HG02981 (cell line): Measurements from ENCODE around the gene RAB4A.

ENCODE experiments used
- ATAC-seq: cut with Tn5 transposase; IDR thresholded peaks from one replicate; pipeline ENCODE4 v1.9.1; 2021; ENCODE audit warnings: mild to moderate bottlenecking, moderate library complexity; ENCODE audit not compliant: unreplicated experiment

Gene RAB4A

DNA sequence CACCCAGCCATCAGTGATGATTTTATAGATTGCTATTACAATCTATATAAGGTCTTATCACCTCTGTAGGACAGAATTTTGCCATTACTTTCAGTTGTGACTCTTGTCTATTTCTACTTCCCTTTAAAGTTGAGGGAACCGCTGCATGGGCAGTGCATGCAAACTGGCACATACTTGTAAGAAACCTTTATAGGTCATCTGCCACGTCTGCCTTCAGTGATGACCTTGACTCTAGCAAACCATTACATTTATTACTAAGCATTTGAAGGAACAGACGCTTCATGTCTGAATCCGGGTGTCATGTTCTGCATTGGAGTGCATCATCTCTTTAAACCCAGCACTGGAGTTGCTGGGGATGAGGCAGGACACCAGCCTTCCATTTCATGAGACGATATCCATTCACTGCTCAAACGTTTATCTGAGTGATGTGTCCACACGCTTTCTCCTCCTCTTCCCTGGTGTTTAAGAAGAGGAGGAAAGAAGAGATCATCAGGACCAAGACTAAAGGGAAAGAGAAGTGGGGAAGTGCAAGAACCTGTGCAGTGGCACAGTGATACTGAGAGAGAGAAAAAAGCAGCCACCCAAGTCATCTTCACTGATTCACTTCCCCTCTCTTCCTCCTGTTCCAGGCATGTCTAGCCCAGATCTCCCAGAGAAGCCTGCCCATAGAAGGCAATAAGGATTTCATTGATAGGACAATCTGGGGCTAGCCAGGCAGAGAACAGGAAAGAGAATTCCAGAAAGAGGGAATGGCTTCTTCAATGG is 57.9 kb downstream of the RAB4A start:
- ATAC-seq = no peak

GRCh38 chr1:229334269-229334668 is 63.4 kb downstream of the RAB4A start:
- no peak for ATAC-seq

GRCh38 chr1:229334716-229335115 is 63.8 kb downstream of the RAB4A start:
- ATAC-seq = no peak

DNA sequence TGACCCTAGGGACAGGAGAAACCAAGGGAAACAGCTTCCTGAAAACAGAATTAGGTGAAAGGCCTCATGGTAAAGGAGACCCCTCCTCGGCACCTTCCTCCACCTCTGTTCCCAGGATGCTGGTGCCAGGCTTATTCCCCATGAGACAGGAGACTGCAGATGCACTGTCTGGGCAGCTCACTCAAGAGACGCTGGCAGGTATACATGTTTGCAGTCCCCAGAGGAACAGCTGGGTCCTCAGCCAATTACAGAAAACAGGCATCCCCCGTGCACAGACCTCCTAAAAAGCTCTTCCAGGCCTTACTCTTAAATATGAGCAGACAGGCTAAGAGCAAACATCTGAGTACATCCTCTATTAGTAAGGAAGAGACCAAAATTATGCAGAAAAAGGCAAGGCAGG is 65.4 kb downstream of the RAB4A start:
- no peak for ATAC-seq

DNA sequence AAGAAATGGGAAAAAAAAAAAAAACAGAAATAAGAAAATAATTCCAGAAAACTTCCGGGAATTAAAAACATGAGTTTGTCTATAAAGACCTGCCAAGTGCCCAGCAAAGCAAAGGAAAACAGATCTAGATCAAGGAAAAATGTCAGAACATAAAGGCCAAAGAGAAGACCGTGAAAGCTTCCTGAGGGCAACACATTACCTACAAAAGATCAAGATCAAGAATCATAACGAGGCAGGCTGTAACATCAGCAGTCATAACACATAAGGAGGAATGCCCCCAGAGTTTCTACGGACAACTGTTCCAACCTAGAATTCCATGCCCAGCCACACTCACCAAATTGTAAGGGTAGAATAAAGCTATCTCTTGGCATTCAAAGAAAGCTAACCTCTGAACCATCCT is 68.2 kb downstream of the RAB4A start:
- ATAC-seq = no peak

- ATAC-seq = no peak
Measured at GRCh38 chr1:229339520-229339919, 68.6 kb downstream of the RAB4A start.

GRCh38 chr1:229340496-229340895 is 69.6 kb downstream of the RAB4A start:
- no peak for ATAC-seq

- peak; percentile 64 for ATAC-seq
Measured at GRCh38 chr1:229341774-229342655, 71.1 kb downstream of the RAB4A start.

DNA sequence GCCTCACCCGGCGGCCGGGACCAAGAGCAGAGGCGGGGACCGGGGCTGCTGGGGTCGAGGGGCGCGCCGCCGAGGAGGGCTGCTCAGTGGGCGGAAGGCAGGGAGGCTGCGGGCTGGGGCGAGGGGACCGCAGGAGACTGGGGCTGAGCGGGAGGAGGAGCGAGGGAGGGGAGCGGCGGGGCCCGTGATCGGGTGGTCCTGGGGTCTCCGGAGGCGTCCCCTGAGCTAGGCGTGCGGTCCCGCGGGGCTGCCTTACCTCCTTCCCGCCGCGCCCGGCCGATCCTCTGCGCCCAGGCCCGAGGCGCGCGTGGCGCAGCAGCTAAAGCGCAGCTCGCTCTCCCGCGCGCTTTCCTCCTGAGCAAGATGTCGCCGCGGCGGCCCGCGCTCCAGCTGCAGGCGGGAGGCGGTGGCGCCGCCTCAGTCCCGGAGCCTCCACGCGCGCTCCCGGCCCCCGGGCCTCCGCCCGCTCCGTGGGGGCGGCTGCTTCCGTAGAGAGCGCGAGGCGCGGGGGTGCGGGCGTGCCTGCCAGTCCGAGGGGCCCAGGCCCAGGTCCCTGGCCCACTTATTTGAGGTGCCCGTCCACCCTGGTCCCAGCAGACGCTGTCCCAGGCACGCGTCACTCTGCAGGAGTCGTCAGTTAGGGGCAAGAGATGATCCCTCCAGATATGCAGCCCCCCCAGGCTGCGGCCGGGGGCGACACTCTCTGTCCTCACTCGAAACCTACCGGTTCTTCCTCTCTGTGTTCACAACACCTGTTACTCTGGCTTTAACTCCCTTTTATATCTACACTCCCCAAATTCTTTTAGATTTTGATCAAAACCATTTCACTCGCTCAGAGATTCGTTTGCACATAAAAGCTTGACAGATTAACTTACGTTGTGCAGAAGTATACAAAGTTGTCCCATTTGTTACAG is 72.0 kb downstream of the RAB4A start, which contains the start of gene CCSAP:
Gene CCSAP (minus strand): TSS at position 392 of the 914 bp plus-strand sequence. CDS start 582 bp downstream, outside the sequence.
- ATAC-seq = peak; percentile 23

- no peak for ATAC-seq
Measured at GRCh38 chr1:229344139-229344538, 73.2 kb downstream of the RAB4A start.

DNA sequence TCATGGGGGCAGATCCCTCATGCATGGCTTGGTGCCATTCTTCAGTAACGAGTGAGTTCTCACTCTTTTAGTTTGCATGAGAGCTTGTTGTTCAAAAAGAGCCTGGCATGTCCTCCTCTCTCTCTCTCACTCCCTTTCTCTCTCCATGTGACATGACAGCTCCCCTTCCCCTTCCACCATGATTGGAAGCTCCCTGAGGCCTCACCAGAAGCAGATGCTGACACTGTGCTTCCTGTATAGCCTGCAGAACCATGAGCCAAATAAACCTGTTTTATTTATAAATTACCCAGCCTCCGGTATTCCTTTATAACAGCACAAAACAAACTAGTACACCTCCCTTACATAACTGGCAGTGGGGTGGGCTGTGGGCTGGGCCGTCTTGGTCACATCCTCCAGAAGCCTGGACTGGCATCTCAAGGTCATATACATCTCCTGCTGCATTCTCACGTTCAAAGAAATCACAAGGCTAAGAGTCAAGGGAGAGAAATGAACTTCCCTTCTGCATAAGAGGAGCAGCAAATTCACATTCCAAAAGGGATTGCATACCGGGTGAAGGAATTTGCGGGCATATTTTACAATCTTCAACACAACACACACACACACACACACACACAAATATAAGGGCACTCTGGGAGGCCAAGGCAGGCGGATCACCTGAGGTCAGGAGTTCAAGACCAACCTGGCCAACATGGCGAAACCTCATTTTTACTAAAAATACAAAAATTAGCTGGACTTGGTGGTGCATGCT is 74.2 kb downstream of the RAB4A start:
- ATAC-seq = no peak

DNA sequence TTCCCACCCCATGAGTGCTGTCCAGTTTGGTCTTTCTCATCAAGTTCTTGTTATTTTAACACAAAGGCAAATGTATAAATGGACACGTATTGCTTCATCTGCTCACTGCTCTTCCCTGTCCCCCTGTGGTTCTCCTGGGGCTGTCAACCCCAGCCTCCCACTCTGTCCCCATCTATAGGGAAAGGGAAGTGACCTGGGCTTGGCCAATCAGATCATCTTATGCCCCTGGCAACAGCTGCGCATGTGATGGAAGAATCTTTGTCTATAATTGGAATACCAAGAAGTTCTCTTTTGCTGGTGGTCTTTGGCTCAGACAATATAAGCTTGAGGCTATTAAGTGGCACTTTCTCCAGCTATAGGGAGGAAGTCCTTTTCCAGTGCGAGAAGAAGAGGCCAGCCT is 76.6 kb downstream of the RAB4A start:
- ATAC-seq = no peak

GRCh38 chr1:229349463-229350385 is 78.8 kb downstream of the RAB4A start:
- ATAC-seq = no peak

GRCh38 chr1:229352975-229353374 is 82.1 kb downstream of the RAB4A start:
- ATAC-seq = no peak

GRCh38 chr1:229354226-229354625 is 83.3 kb downstream of the RAB4A start:
- no peak for ATAC-seq
